Peyer's patch (tissue), 4 donors: Measurements from ENCODE around the gene MDC1. TPM values are rescaled to one million over a fixed set of nuclear protein-coding genes. Genes with fewer than 3 reads are reported as not detected.

Experiments used
- DNase-seq, 3 donors: peaks; one replicate each; pipeline ENCODE4 v3.0.0-alpha.2; 2017 to 2019
- H3K27ac ChIP-seq, 4 donors: fragments of 200-600 bp; sonication (generic); one replicate each; pipeline ENCODE4 v1.5.1; 2016 to 2019
- H3K27me3 ChIP-seq, 2 donors: fragments of 200-600 bp; sonication (generic); one replicate each; pipeline ENCODE4 v1.5.1; 2019
- H3K36me3 ChIP-seq, 3 donors: fragments of 200-600 bp; sonication (generic); one replicate each; pipeline ENCODE4 v1.5.1; 2016 to 2019
- H3K4me1 ChIP-seq, 4 donors: fragments of 200-600 bp; sonication (generic); one replicate each; pipeline ENCODE4 v1.5.1; 2016 to 2019
- H3K4me3 ChIP-seq, 4 donors: fragments of 200-600 bp; sonication (generic); 1 replicate in 3 of 4; 2 replicates in 1 of 4; pipeline ENCODE4 v1.5.1; 2016 to 2019; ENCODE audit warnings: mild to moderate bottlenecking in 1 of 4
- H3K9me3 ChIP-seq, 4 donors: fragments of 200-600 bp; sonication (generic); one replicate each; pipeline ENCODE4 v1.5.1; 2016 to 2019; ENCODE audit warnings: mild to moderate bottlenecking in 1 of 4
- CTCF ChIP-seq, 6 experiments: fragments of 450-650 bp in 4 of 6; fragments of 200-600 bp in 2 of 6; sonication (generic) in 1 of 6; IDR thresholded peaks; one replicate each; pipeline ENCODE4 v1.5.1; 2017 to 2019; ENCODE audit warnings: antibody characterized with exemption in 6 of 6, mild to moderate bottlenecking in 3 of 6, moderate library complexity in 1 of 6
- POLR2A ChIP-seq, 2 donors: fragments of 450-650 bp; IDR thresholded peaks; one replicate each; pipeline ENCODE4 v1.5.1; 2017; ENCODE audit warnings: antibody characterized with exemption in 2 of 2, mild to moderate bottlenecking in 2 of 2, moderate library complexity in 2 of 2
- total RNA-seq, 4 donors: library from RNA; depleted of rRNA; stranded (reverse); fragments of >200 nt; gene quantifications; one replicate each; pipeline ENCODE4 v1.1.0, GENCODE V29; 2016

MDC1 gene
- total RNA-seq, 4 donors from 2014 or later, result 7.5 to 51.2 (median 19.4) TPM

GRCh38 chr6:30686009-30686907 lies 30.8 kb downstream of the MDC1 start, which contains the start of gene PPP1R18:
Gene PPP1R18 (minus strand): TSS chr6:30686645. CDS start chr6:30686018, 627 bp downstream.
- Histone ChIP-seq H3K36me3 (no peaks in the 10 kb centered on the region), H3K27ac (peak within 1 kb of the TSS; percentile 86 to 98 (median 94)), H3K4me3 (peak within 1 kb of the TSS; percentile 72 to 78 (median 74)), H3K4me1 (peaks cover 0 to 53% (median 26%) of the 10 kb centered on the region in 4 donors), H3K27me3 (no peaks in the 10 kb centered on the region), H3K9me3 (no peaks in the 10 kb centered on the region)
- TF ChIP-seq CTCF (IDR thresholded peaks at IDR 0.05) (no peak), POLR2A (IDR thresholded peaks at IDR 0.05) (no peak)
- peak; percentile 79 to 92 (median 87) for DNase-seq

DNA sequence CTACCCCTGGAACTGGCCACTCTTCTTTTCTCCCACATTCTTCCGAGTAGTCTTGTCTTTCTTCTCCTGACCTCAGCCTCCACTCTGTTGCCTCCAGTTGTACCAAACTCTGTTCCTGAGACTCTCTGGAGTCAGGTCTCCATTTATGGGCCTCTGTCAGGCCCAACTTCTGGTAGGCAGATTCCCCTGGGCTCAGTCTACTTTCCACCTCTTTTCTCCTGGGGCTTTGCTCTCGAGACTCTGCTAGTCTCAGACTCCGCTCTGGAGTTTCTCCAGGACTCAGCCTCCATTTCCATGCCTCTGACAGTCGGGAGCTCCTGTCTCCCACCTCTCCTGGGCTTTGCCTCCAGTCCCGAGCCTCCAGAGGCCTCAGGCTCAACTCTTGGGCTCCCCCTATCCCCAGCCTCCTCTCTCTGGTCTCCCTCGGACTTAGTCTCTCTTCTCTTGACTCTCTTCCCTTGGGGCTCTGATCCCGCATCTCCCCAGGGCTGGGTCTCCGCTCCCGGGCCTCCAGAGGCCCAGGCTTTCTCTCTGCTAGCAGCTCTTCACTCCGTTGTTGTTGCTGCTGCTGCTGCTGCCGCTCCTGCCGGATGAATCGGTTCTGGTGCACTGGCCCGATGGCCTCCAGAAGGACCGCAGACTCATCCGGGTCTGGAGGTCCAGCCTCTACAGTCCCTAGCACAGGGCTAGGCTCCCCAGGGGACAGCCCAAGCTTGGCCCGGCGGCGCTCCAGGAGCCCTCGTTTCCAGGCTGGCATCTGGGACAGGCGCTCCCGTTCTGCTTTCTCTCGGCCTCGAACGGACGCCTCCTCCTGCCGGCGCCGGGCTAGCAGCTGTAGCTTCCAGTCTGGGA lies 31.7 kb downstream of the MDC1 start:
- Histone ChIP-seq H3K27ac (peak overlapping the region; percentile 86 to 98 (median 94)), H3K36me3 (no peaks in the 10 kb centered on the region), H3K4me3 (peak overlapping the region; percentile 72 to 78 (median 74)), H3K27me3 (no peaks in the 10 kb centered on the region), H3K4me1 (peaks cover 0 to 52% (median 26%) of the 10 kb centered on the region in 4 donors), H3K9me3 (no peaks in the 10 kb centered on the region)
- peak in 1 of 3 donors; percentile 48 for DNase-seq
- TF ChIP-seq CTCF (IDR thresholded peaks at IDR 0.05) (no peak), POLR2A (IDR thresholded peaks at IDR 0.05) (no peak)

DNA sequence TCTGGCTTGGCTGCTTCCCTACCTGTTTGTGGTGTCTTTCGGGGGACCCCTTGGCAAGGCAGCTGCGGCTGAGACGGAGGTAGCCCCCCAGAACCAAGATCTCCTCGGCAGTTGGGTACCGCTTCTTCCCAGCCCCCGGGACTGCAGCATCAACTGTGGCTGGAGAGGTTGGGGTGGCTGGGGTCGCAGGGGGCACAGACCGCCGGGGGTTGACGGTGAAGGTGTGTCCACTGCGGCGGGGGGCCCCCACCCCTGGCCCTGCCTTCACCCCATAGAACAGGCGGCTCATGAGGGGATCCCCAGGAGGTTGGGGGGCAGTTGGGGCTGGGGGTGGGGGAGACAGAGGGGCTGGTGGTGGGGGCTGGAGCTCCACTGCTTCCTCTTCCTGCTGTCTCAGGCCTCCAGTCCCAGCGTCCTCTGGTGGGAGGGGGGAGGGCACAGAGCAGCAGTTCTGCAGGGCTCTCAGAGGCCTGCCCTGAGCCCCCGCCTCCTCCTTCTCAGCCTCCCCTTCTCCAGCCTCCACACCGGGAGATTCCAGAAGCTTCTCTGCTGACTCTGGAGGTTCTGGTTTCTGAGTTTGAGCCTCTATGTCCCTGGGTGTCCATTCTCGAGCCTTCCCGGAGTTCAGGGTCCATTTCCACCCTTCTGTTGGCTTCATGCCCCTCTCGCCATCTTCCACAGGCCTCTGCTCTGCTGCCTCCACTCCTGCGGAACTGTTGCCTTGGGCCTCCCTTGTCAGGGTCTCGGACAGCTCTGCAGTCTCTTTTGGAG lies 32.5 kb downstream of the MDC1 start:
- Histone ChIP-seq H3K4me1 (peaks cover 0 to 52% (median 22%) of the 10 kb centered on the region in 4 donors), H3K4me3 (peak overlapping the region; percentile 72 to 78 (median 74)), H3K9me3 (no peaks in the 10 kb centered on the region), H3K36me3 (no peaks in the 10 kb centered on the region), H3K27ac (peak overlapping the region; percentile 86 to 98 (median 94)), H3K27me3 (no peaks in the 10 kb centered on the region)
- TF ChIP-seq POLR2A (IDR thresholded peaks at IDR 0.05) (no peak), CTCF (IDR thresholded peaks at IDR 0.05) (no peak)
- peak in 2 of 3 donors; percentile 84 to 86 for DNase-seq

GRCh38 chr6:30683980-30684338 lies 33.1 kb downstream of the MDC1 start:
- Histone ChIP-seq H3K9me3 (no peaks in the 10 kb centered on the region), H3K4me1 (peaks cover 0 to 52% (median 22%) of the 10 kb centered on the region in 4 donors), H3K36me3 (no peaks in the 10 kb centered on the region), H3K27ac (peak overlapping the region; percentile 86 to 98 (median 94)), H3K4me3 (peak overlapping the region; percentile 72 to 78 (median 74)), H3K27me3 (no peaks in the 10 kb centered on the region)
- no peak for DNase-seq
- TF ChIP-seq POLR2A (IDR thresholded peaks at IDR 0.05) (no peak), CTCF (IDR thresholded peaks at IDR 0.05) (no peak)
